GM13977 (cell line): ENCODE data around the gene ADAMTS16.

ENCODE experiments used
- DNase-seq: peaks from one replicate; pipeline ENCODE4 v3.0.0; 2012; ENCODE audit warnings: low spot score
- in situ Hi-C: fragments of 300-500 bp; cut with MboI; formaldehyde crosslinking; loops from one replicate; pipeline ENCODE4 v1.12.0; 2022; ENCODE audit warnings: low sequenced_read_pairs, low pct_unique_long_range_greater_than_20kb, mixed read lengths, inconsistent platforms; ENCODE audit not compliant: unreplicated experiment
- TF ChIP-seq, protein P1 (sequence below): IDR thresholded peaks from 2 replicates; pipeline ENCODE4 v1.5.1; 2012; ENCODE audit warnings: mild to moderate bottlenecking, control low read depth; ENCODE audit not compliant: insufficient read depth; ENCODE audit errors: extremely low read depth, missing control alignments

ADAMTS16 gene

GRCh38 chr5:5344051-5344571 lies 204.0 kb downstream of the ADAMTS16 start:
- TF ChIP-seq, protein P1, sequence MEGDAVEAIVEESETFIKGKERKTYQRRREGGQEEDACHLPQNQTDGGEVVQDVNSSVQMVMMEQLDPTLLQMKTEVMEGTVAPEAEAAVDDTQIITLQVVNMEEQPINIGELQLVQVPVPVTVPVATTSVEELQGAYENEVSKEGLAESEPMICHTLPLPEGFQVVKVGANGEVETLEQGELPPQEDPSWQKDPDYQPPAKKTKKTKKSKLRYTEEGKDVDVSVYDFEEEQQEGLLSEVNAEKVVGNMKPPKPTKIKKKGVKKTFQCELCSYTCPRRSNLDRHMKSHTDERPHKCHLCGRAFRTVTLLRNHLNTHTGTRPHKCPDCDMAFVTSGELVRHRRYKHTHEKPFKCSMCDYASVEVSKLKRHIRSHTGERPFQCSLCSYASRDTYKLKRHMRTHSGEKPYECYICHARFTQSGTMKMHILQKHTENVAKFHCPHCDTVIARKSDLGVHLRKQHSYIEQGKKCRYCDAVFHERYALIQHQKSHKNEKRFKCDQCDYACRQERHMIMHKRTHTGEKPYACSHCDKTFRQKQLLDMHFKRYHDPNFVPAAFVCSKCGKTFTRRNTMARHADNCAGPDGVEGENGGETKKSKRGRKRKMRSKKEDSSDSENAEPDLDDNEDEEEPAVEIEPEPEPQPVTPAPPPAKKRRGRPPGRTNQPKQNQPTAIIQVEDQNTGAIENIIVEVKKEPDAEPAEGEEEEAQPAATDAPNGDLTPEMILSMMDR = no peak
- in situ Hi-C loops = no loop called here
- no peak for DNase-seq

- TF ChIP-seq, protein P1 = no peak
- DNase-seq = no peak
- in situ Hi-C loops = no loop called here
Measured at GRCh38 chr5:5344606-5345005, 204.5 kb downstream of the ADAMTS16 start.

GRCh38 chr5:5347442-5347841 lies 207.3 kb downstream of the ADAMTS16 start:
- in situ Hi-C loops = no loop called here
- no peak for DNase-seq
- TF ChIP-seq, protein P1 = no peak

- in situ Hi-C loops = no loop called here
- TF ChIP-seq, protein P1 = no peak
- no peak for DNase-seq
Measured at GRCh38 chr5:5348135-5348534, 208.0 kb downstream of the ADAMTS16 start.

DNA sequence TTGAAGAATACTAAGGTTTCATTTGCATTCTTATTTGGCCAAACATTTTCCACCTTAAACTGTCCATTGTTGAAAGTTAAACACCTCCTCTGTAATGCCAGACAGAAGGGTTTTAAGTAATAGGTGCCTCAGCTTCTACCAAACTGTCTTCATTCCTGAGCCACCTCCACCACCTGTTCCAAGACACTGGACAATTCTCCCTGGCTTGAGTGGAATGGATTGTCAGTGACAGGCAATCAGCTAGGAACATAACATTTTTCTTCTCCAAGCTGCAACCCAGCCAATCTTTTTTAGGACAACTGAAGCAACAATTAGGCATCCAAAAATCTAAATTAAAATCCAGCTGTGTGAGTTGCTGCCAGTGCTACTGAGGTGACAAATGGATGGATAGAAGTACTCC lies 208.4 kb downstream of the ADAMTS16 start:
- TF ChIP-seq, protein P1 = no peak
- DNase-seq = no peak
- in situ Hi-C loops = no loop called here

DNA sequence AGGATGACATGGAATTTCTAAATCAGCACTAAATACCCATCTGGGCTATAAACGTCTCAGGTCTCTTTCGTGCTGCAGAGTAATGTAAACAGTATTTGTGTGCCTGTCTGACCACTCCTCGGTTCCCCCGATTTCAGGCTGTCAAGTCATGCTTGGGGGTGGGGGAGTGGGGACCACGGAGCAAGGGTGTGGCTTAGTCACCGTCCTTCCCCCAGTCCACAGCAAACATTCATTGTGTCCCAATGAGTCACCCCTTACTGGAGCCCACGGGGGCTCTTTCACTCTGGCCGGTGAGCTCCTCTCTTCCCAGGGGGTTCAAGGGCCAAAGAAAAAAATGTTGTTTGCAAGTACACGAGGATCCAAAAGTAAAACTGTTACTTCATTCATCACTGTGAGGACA lies 210.0 kb downstream of the ADAMTS16 start:
- DNase-seq = no peak
- TF ChIP-seq, protein P1 = no peak

More for the DNA sequence above, 210.0 kb downstream of the ADAMTS16 start:
- in situ Hi-C loops = no loop called here
